Cerebellar cortex (tissue), 1 donor: Measurements from ENCODE around the gene NRTN.
"Not testable (repeated sequence)": the region's sequence is repeated elsewhere in the genome, so short reads cannot be mapped to it uniquely, and the experiment has no call there.

ENCODE experiments used
- DNase-seq: peaks from one replicate; pipeline ENCODE4 v3.0.0-alpha.2; 2015; ENCODE audit warnings: low spot score

The NRTN gene, protein sequence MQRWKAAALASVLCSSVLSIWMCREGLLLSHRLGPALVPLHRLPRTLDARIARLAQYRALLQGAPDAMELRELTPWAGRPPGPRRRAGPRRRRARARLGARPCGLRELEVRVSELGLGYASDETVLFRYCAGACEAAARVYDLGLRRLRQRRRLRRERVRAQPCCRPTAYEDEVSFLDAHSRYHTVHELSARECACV

DNA sequence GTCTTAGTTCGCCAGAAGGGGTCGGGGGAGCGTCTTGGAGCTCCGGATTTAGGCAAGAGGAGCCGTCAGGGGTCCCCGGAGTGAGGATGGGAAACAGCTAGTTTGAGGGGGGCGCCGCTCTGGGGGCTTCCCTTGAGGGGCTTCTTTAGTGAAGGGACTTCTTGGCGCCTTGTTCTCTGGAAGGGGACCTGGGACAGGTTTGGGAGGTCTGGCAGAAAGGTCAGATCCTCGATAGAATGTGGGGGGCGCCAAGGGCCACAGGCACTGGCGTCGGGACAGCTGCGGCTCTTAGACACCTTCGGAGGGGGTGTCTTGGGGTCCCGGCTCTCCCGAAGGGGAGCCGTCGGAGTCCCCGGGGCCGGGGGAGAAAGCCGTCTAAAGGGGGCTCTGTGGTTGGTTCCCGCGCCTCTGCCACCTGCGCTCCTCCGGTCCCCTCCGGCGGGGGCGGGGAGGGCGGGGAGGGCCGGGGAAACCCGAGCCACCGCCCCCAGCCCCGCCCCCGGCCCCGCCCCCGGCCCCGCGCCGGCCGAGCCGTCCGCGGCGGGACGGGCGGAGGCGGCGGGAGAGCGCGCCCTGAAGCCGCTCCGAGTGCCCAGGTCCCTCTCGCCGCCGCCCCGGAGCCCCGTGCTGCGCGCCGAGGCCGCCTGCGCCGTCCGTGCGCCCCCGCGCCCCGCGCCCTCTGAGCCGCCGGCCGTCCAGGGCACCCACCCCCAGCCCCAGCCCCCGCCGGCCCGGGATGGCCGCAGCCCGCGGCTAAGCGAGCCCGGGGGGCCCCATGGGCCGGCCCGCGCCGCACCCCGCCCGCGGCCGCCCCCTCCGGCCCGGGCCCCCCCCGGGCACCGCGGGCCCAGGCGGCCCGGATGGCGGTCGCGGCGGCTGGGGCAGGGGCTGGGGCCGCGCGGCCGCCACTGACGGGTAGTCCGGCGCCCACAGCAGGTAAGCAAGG is at the start of gene NRTN:
Gene NRTN, plus strand, starts transcription at position 552 of the 946 bp plus-strand sequence. CDS start 19,099 bp downstream, outside the sequence.
- DNase-seq = peak; percentile 10

DNA sequence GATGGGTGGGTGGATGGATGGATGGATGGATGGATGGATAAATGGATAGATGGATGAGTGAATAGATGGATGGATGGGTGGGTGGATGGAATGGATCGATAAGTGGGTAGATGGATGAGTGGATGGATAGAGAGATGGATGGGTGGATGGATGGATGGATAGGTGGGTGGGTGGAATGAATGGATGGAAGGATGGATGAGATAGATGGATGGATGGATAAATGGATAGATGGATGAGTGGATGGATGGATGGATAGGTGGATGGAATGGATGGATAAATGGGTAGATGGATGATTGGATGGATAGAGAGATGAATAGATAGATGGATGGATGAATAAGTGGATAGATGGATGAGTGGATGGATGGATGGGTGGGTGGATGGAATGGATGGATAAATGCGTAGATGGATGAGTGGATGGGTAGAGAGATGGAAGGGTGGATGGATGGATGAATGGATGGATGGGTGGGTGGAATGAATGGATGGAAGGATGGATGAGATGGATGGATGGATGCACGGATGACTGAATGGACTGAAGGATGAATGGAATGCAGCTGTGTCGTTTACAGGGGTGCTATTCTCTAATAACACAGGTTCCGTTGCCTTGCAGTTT is 42.2 kb upstream of the NRTN start:
- no peak for DNase-seq

DNA sequence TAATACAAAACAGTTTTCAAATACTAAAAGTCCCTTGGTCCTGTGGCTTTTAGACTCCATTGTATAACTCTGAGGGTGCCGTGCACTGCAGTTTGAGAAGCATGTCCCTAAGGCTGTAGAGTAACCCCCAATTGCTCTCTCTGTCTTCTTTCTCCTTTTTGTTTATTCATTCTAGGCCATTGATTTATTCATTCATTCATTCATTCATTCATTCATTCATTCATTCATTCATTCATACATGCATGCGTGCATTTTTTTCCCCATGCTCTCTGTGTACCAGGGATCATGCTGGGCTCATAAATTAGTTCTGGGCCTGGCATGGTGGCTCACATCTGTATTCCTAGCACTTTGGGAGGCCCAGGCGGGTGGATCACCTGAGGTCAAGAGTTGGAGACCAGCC is 39.6 kb upstream of the NRTN start:
- no peak for DNase-seq

DNA sequence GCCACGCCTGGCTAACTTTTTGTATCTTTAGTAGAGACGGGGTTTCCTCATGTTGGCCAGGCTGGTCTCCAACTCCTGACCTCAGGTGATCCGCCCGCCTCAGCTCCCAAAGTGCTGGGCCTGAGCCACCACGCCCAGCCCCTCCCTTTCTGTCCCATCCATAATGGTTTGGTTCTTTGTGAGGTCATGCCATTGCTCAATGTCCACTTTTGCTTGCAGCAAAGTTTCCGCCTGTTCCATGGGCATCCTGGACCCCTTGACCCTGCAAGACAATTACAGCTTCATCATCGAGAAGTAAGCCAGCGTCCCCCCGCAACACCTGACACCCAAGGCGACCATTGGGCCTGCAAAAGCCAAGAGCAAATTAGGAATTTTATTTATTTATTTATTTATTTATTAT is 36.9 kb upstream of the NRTN start:
- DNase-seq = no peak

DNA sequence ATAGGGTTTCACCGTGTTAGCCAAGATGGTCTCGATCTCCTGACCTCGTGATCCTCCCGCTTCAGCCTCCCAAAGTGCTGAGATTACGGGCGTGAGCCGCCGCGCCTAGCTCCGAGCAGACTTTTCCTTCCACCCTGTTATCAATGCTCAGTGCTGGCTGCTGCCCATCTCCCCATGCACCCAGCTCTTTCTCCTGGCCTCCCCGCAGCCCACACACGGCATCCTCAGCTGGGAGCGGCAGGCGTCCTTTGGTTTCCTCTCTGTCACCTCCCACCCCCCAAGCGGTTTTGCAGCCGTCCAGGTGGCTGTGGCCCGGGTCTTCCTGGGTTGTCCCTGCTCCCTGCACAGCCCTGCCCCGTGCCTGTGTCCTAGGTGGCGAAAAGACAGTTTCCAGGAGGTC is 32.5 kb upstream of the NRTN start:
- no peak for DNase-seq

DNA sequence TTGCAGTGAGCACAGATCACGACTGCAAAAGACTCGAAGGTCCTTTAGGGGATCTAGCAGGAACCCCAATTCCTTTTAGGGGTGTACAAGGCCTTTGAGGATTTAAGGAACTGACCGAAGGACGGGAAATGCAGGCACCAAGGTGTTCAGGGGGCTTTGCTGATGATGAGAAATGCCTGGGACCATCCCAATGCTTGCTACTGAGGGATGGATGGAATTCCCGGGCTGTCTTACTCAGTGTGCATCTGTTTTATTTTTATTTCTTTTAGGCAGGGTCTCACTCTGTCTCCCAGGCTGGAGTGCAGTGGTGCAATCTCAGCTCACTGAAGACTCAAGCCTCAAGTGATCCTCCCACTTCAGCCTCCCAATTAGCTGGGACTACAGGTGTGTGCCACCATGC is 31.6 kb upstream of the NRTN start:
- DNase-seq = no peak

DNA sequence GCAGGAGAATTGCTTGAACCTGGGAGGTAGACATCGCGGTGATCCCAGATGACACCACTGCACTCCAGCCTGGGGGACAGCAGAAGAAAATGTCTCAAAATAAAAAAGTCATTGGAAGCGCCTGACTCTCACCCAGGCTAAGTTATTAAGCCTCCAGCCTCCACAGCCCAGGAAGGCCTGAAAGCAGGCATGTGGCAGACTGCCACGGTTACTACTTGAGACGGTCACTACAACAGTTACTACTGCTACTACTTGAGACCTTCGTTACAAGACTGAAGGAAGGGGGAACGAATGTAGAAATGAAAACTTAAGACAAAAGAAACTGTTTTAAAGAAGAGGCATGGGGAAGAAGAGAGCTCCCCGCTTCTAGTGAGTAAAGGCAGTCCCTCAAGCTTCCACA is 29.9 kb upstream of the NRTN start:
- DNase-seq = no peak

DNA sequence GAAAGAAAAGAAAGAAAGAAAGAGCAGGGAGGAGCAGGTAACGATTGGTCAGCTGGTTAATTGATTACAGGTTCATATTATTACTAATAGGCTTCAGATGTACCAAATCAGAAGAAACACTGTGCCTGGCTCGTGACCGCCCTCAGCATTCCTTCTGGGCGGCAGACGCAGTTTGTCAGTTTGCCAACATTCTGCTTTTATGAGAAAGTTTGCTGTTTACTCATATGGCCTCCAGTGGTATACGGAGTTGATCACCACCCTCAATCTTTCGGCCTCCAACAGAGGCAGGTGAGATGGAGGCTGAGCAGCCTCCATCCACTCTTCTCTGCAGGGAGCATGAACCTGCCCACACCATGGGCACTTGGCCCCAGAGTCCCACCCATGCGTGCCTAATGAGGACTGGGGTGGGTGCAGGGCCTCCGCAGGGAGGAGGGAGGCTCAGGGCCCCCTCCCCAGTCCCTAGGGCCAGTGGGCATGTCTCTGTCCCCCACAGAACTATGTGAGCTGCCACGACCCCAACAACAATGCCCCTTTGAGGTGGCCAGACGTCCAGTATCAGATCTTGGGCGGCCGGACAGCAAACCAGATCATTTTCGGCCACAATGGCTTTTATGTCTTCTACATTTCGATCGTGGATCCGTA is 29.1 kb upstream of the NRTN start:
- no peak for DNase-seq

DNA sequence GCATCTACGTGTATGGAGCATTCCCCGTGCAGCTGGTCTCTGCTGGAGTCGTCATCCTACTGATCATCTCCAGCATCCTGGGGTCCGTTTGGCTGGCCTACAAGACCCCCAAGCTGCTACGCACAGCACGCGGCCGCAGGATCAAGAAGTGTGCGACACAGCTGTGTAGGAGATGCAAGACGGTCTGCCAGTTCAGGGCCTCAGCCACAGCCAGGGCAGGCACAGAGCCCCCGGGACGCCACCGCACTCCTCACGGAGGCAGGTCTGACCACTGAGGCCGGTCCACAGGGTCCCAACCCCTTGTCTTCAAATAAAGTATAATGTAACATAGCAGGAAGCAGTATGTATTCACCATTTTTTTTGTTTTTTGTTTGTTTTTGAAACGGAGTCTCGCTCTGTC is 26.5 kb upstream of the NRTN start:
- DNase-seq = no peak

DNA sequence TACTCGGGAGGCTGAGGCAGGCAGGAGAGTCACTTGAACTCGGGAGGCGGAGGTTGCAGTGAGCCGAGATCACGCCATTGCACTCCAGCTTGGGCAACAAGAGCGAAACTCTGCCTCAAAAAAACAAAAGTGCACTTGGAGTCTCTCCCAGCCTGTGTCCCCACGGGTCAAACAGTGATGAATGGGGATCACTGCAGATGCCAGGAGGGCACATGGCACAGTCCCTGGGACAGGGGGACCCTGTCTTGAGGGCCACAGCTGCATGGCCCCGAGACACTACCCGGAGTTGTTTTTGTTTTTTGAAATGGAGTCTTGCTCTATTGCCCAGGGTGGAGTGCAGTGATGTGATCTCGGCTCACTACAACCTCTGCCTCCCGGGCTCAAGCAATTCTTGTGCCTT is 24.0 kb upstream of the NRTN start:
- DNase-seq = not testable (repeated sequence)

DNA sequence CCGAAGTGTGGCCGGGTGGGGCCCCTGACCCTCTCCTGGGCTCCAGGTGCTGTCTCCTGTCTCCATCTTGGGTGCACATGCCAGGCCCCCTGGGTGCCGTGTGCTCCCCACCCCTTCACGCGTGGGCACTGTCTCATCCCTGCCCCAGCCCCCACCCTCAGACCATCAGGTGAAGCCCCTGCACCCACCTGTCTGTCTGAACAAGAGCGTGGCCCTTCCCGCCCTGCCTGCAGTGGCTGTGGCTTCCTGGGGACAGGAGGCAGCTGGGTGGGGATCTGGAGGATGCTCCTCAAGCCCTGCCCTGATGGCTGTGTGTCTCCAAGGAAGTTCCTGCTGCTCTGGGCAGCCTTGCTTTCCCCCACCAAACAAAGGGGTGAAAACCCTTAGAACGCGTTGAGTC is 22.5 kb upstream of the NRTN start:
- no peak for DNase-seq

DNA sequence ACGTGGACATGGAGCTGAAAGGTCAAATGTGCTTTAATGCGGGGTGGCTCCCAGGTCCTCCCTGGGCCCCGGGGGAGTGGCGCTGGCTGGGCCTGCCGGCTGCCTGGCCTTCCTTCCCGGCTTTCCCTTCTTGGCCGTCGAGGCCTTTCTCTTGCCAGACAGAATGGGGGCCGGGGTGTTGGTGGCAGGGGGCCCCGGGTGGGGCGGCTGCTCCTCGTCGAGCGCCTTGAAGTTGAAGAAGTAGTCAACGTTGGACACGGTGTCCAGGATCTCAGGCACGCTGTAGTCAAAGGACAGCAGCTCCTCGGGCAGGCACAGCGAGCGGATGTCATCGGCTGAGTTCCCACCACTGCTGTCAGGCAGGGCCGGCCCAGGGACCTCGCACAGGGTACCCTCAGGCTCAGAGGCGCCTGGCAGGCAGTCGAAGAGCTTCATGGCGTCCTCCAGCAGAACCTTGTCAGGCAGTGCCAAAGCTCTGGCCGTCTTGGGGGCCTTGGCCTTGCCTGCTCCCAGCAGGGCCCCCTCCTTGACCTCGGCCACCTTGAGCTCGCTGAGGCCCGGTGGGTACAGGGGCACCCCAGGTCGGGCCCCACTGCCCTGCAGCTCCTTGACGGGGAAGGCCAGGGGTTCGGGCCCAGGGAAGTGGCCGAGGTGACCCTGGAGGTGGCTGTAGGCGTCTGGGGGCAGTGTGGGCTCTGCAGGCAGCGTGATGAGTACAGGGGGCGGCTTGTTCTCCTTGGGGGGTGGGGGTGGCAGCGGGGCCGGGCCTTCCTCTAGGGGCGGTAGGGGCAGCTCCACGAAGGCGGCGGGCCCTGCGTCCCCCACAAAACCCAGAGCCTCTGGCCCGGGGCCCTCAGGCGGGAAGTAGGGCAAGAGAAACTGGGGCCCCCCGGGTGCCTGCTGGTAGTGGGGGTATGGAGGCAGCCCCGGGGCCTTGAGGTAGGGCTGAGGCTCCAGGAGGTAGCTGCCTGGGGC is 21.6 kb upstream of the NRTN start:
- DNase-seq = no peak

DNA sequence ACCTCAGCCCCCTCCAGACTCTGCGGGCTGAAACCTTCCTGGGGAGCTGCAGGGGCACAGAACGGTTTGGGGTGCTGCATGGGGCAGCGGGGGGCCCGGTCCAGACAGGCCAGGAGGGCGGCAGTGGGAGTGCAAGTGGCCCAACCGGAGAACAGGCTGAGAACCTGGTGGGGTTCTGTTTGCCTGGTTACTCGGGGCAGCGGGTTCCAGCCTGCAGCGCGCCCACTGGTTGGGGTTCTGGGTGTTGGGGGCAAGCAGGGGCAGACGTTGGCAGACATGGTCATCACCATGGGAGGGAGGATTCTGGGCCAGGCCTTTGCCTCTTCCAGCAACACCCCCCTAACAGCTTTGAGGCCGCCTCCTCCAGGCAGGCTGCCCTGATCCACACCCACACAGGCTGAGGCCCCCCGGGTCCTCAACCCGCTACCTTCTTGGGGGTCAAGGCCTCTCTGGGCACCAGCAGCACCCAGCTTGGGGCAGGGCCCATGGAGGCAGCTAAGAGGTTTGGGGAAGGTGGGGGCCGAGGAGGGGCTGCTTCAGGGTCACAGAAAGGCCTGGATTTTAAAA is 20.2 kb upstream of the NRTN start, which contains the start of gene PRR22:
Gene PRR22, minus strand, starts transcription at position 166 of the 567 bp plus-strand sequence. Its CDS starts 86 bp downstream, at position 80.
- no peak for DNase-seq

DNA sequence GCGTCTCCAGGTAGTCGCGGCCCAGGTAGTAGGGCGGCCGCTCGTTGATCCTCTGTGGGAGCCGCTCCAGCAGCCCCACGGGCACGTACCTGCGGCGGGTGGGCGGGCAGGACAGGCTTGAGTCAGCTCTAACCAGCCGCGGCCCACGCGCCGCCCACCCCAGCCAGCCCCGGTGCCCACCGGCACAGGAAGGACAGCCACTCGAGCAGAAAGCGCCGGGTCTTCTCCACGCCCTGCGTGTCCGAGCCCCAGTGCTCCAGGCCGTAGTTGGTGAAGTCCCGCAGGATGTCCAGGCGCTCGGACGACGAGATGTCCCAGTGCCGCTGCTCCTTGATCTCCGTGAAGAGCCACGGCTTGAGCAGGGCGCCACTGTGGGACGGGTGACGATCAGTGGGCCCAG is 19.4 kb upstream of the NRTN start:
- DNase-seq = no peak

DNA sequence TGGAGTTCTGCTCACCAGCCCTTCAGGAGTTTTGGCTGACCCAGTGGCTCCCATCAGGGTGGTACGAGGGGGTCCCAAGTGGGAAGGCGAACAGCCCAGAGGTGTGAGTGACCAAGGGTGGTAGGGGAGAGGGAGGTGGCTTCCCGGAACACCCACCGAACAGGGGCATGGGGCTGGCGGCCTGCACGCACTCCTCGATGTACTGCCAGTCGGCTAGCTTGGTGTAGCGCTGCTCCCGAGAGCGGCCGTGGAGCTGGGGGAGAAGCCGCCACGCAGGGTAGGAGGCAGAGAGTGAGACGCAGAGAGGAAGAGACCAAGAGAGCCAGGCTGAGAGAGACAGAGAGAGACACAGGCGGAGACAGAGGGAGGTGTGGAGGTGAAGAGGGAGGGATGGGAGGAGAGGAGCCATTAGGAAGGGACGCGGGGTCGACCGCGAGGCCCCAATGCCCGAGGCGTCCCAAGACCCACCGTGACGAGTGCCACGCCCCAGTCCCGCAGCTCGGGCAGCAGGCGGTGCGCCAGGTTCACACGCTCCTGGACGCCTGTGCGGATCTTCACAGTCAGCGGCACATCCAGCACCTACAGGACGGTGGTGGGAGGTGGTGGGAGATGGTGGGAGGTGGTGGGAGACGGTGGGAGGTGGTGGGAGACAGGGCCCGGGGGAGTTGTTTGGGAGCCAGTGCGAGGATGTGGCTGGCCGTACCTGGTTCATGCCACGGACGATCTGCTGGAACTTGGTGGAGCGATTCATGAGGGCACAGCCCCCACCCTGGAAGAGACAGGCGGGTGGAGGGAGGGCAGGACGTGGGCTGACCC is 18.1 kb upstream of the NRTN start:
- no peak for DNase-seq

DNA sequence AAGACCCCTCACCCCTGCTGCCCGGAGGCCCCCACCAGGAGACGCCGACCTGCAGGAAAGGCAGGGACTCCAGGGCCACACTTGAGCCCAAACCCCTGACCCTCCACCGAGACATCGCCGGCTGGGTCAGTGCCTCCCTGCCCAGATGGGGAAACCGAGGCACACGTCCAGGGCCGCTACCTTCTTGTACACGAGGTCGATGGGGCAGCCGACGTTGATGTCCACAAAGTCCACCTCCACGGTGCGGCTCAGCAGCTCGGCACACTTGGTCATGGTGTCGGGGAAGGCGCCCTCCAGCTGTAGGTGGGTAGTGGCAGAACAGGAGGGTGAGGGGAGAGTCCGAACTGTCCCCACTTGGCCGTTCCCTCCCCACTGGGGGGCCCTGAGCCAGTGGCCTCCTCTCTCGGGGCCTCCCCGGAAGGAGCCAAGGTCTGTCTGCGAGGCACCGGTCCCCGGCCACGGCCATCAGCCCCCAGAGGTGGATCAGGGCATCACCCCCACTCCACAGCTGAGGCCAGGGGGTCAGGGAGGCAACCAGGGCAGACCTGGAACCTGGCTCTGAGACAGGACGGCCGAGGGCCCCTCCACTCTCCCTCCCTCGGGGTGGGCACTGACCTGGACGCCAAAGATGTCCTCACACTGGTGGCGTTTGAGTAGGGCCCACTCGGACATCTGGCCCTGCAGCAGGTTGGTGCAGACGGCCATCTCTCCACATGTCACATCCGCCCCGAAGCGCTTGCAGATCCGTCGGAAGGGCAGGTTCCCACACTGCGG is 17.3 kb upstream of the NRTN start:
- no peak for DNase-seq

DNA sequence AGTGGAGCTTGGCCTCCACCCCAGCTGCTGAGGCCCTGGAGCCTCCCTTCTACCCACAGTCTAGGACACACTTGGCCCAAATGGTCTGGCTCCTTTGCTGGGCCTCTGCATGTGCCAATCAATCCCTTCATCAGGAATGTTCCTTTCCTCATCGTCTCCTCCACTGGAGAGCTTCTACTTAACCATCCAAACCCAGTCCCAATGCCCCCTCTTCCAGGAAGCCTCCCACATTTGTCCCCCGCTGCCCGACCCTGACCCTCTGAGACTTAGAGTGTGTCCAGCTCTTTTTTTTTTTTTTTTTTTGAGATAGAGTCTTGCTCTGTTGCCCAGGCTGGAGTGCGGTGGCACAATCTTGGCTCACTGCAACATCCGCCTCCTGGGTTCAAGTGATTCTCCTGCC is 16.4 kb upstream of the NRTN start:
- DNase-seq = no peak

DNA sequence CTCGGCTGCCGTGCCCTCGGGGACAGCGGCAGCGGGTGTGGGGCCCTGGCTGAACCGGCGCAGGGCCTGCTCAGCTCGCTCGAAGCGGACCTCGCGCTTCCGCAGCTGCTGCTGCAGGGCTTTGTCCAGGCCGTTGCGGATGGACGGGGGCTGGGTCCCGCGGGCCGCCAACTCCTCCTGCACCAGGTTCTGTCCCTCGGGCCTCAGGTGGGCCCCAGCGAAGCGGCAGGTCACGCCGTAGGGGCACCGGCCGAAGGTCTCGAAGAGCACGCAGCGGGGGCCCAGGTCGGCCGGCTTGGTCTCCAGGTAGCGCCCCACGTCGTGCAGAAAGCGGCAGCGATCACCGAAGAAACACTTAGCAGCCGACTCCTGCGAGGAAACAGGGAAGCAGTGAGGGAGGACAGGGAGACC is 15.5 kb upstream of the NRTN start:
- DNase-seq = no peak

DNA sequence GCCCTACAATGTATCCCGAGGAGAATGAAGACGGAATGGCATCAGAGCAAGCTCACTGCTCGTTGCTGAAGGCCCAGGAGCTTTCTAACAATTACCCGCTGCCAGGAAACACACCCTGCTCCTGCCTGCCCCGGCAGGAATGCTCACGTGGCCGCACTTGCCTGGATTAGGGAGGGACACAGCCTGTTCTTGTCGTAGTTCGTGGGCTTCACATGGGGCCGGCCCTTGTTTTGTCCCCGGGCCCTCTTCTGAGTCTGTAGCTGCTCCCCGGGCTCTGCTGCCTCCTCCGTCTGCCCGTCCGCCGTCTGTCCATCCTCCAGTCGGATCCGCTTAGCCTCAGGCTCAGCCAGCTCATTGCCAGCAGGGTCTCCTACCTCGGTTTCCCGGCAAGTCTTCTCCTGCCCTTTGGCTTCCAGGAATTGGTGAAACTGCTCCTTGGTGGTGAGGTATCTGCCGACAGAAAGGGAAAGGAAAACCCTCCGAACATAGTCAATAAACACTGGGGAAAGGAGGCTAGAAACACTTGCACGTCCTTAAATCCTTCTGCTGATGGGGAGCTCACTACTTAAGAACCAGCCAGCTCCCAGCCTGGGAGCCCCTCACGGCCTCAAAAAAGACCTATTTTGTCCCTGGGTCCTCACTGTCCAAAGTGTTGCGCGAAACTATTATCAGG is 14.8 kb upstream of the NRTN start:
- no peak for DNase-seq
